CD4-positive, alpha-beta T cell treated with Interleukin-17A for 1 hour (primary cell): ENCODE data around the gene KRT7.

Source experiments
- DNase-seq: peaks from one replicate; pipeline ENCODE4 v3.0.0-alpha.2; 2020

Gene KRT7

DNA sequence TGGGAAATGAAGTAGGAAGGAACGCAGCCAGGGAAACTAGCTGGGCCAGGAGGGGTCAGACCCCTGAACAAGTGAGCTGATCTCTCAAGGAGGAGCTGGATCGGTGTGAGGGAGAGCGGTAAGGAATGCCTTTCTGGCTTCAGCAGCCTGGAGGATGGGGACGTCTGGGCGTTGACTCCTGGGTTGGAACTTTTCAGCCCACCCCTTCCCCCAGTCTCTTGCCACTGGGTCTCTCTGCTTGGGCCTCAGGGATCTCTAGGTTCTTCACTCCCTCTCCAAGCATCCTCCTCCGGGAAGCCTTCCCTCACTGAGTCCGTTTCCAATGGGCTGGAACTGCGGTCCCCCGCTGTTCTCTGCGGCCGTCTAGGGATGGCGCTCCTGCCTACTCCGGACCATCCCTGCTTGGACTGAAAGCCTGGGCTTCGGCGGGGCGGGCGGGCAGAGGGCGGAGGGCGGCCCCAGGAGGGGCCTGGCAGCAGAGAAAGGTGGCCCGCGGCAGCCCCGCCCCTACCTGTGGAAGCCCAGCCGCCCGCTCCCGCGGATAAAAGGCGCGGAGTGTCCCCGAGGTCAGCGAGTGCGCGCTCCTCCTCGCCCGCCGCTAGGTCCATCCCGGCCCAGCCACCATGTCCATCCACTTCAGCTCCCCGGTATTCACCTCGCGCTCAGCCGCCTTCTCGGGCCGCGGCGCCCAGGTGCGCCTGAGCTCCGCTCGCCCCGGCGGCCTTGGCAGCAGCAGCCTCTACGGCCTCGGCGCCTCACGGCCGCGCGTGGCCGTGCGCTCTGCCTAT, at the start of gene KRT7:
TSS of gene KRT7 (plus strand) at position 570 of the 788 bp plus-strand sequence. CDS start at position 624, 54 bp downstream.
- no peak for DNase-seq

DNA sequence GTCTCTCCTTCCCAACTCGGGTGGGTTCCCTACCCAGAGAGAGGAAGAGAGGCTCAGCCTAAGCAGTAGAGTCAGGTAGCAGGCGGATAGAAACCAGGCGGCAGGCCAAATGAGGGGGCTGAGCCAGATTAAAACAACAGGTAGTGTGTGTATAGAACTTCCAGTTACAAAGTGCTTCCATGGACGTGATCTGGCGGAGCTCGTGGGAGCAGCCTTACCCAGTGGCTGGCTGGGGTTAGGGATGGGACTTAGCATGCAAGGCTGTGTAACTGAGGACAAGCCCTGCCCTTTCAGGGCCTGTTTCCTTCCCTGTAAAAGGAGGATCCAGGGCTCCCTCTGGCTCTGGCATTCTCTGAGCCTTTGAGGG, 49.5 kb upstream of the KRT7 start:
- DNase-seq, result no peak

DNA sequence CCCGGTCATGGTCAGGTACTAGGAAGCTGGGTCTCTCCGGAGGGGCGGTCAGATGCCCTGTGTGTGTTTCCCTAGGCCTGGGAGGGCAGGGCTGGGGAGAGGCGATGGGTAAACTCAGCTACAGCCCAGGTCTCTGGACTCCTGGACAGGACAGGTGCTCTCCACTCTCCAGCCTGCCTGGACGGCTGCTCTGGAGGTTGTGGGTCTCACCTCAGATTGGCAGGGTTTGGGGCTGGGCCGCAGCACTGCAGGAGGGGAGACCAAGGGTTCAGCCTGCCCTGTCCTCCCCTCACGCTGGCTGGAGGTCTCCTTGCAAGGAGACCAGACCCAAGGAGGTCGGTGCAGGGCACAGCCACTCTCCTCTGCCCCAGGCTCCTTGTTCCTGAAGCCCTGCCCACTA, 49.1 kb upstream of the KRT7 start:
- DNase-seq, result no peak

- no peak for DNase-seq
Measured at GRCh38 chr12:52184813-52185212, 48.2 kb upstream of the KRT7 start.

GRCh38 chr12:52185400-52185967, 47.6 kb upstream of the KRT7 start:
- DNase-seq, result no peak

DNA sequence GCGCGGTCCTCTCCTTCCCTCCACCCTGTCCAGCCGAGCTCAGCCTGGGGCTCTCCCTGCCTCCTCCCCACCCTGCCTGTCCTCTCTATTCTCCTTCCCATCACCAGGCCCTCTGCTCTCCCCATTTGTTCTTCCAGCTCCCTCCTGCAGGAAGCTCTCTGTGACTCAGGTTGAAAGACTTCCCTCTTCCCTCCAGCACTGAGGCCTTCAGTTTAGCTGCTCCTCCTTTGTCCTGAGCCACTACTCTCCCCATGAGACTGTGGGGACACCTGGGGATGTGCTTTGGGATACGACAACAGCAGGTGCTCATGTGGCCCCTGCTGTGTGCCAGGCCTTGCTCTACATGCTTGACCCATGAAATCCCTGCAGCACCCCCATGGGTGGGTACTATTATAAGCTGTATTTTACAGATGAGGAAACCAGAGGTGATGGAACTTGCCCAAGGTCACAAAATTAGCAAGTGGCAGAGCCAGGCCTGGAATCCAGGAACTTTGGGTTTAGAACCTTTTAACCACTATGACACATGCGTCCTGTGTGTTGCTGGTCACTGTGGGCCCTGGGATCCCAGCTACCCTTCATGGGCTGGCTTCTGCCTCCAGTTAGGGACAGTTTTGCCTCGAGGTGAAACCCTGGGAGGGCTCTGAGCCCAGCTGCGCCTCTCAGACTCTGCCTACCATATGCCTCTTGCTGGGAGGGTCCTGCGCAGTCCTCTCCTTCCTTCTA, 46.8 kb upstream of the KRT7 start:
- no peak for DNase-seq

GRCh38 chr12:52187206-52187605, 45.8 kb upstream of the KRT7 start:
- no peak for DNase-seq

GRCh38 chr12:52187640-52188039, 45.4 kb upstream of the KRT7 start:
- DNase-seq, result no peak

DNA sequence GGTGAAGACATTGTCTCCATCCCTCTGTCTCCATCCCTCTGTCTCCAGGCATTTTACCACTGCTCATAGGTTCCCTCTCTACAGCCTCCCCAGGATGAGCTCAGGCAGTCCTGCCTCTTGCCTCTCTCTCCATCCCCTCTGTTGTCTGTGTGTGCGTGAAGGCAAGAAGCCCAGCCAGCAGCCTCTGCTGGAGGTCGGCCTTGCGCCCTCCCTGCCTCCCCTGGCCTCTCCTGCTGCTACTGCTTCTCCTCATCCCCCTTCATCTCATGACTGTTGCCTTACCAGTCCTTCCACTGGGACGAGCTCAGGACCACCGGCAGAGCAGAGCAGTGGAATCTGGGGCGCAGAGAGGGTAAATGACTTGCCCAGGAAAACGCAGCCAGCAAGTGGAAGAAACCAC, 44.4 kb upstream of the KRT7 start:
- DNase-seq, result no peak

- no peak for DNase-seq
Measured at GRCh38 chr12:52189376-52190174, 43.5 kb upstream of the KRT7 start.

DNA sequence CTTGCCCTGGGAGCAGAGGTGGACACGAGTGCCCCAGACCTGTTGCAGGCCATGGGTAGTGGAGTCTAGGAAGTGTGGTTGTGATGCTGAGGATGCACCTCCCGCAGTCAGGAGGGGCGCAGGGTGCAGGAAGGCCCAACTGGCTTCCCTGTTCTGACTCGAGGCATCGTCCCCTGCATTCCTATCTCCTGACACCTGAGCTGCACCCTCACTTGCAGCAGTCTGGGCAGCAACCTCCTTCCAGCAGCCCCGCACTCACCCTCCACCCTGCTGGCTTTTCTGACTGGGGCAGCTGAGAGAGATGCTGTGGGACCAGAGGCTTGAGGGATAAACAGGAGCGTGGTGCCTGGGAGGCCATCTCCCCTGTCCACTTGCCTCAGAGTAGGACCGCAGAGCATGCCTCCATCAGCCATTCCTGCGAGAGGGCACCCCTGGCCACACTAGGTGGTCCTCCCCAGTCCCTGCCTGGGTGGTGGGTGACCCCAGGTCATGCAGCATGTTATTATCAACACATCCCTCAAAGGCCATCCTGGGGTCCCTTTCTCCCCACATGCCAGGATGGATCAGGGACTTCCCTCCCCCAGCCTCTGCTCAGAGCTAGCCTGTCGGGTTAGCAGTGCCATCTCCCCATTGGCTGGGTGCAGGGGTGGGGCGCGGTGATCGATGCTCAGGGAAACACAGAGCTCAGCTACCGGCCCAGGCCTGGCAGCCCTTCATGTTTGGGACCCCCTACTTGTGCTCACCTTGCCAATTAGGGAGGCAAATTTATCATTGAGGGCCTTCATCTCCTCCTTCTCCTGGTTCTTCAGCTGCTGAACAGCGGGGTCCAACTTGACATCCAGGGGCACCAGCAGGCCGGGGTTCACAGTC, 41.9 kb upstream of the KRT7 start:
- DNase-seq, result no peak

GRCh38 chr12:52191841-52192791, 40.9 kb upstream of the KRT7 start, which contains the start of gene KRT80:
Gene KRT80, minus strand, starts transcription at chr12:52192014. Its CDS starts 112 bp downstream, at chr12:52191902.
- no peak for DNase-seq

- no peak for DNase-seq
Measured at GRCh38 chr12:52193532-52193931, 39.5 kb upstream of the KRT7 start.

GRCh38 chr12:52193991-52194390, 39.1 kb upstream of the KRT7 start:
- DNase-seq, result no peak

GRCh38 chr12:52195065-52195730, 37.8 kb upstream of the KRT7 start:
- DNase-seq, result no peak

DNA sequence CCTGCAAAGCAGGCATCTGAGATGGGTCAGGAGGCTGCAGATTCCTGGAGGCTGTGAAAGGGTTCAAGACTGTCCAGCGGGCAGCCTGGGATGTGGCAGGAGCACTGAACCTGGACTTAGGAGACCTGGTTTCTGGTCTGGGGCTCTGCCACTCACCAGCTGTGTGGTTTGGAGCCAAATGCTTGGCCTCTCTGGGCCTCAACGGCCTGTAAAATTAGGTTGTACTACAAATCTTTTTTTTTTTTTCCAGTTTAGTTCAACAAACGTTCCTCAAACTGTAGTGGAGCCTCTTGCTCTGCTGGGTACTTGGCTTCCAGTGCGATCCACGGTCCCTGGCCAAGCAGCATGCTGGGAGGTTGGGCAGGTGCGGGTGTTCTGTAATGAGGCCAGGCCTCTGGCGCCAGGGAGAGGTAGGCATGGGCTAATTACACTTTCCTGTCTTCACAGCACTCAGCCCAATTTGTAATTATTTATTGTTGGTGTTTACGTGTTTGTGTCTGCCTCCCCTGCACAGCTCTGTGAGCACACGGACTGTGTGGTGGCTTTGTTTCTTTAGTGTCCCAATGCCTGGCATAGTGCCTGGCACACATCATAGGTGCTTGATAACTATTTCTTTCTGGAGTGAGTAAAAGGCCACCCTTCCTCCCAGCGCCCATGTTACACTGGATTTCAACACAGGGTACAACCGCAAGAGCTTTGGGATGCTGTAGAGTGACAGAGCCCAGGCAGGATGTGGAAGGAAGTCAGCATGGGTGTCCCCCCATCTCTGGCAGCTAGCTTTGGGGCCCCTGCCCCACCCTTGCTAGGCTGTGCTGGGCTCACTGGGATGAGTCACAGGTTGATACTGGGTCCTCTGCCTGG, 35.4 kb upstream of the KRT7 start:
- DNase-seq, result no peak

DNA sequence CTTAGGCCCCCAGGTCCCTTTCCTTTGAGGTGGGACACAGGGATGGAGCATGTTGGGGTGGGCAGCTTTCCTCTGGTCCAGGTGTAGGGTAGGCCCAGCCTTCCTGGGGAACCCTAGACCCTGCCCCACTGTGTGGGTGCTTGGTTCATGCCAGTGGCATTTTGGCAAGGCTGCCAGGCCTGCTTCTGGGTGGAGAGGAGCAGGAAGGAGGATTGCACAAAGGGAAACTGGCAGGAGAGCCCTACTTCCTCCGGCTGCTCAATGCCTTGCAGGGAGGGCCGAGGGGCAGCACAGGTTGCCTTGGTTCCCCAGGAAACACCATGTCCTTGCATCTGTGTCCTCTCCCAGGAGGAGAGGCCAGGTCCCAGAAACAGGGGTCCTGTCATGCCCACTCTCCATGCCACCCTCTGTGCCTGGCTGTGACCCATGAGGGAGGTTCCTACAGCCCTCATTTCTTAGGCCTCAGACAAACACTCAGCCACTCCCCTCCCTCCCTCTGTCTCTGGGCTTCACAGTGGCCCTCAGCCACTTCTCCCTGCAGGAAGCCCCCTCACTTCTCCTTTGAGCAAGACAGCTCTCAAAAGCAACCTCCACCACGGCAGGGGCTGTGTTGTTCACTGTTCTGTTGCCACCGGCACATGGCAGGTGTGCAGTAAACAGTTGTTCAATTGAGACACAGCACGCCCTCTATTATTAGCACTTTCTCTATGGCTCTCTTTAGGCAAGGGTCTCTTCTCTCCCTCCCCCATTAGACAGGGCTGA, 34.4 kb upstream of the KRT7 start:
- no peak for DNase-seq

DNA sequence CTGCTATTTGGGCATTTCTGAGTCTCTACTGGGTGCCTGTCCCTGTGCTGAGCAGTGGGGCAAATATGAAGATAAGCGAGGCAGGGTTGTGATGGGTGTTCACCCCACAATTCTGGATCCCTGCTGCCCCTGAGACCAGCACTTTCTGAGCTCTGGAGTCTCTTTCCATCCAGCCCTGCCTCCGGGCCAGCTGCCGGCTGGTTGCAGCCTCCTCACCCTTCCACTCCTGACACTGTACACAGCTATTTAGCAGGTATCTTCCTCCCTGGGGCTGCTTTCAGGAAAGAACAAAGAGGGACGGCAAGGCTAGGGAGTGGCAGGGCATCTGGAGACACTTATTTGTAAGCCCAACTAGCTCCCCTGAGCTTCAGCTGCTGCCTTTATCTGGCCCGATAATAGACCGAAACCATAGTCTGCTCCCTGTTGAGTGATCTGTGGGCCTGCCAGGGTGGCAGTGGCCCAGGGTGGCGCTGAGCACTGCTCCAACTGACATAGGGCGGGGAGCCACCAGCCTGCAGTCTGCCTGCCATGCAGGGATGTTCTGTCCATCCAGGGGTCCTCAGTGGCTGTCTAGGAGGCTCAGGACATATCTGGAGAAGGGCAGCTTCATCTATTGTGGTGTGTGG, 33.6 kb upstream of the KRT7 start:
- DNase-seq, result no peak
